Stimulated activated naive CD4-positive, alpha-beta T cell (primary cell): Measurements from ENCODE around the gene ARSI.

Source experiments
- DNase-seq, 6 experiments: peaks; one replicate each; lab custom pipeline; 2025; lab: John Stamatoyannopoulos, UW

ARSI gene

DNA sequence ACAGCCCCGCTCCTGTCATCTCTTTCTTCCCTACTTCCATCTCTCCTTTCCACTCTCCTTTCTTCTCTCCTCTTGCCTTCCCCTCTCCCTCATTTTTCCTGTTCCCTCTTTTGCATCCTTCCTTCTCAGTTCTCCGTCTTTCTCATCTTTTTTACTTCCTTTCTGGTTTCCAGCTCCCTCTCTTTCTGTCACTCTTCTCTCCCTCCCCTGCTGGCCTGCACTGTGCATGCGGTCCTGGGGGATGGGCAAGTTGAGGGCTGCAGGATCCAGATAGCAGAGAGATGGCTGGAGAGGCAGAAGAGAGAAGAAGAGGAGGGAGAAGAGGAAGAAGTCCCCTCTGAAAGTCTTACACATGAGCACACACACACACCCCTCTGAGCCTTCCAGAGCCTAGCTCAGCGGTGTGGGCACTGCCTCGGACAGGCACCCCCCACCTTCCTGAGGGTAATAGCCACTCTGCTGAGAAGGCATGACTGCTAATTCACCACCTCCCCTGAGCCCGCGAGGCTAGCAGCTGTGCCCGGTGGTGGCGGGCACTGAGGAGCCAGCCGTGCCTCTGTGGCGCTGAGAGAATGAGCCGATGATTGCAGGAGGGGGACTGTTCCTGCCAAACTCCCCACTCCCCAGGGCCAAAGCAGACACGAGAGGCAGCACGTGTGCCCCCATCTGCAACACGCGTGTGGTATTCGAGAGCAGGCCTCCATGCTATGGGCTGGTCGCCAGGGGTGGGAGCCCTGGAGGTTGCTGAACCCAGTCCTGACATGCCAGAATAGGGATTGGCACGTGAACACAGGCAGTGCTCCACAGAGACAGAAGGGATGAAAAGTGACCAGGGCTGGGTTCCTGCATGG lies 9.4 kb downstream of the ARSI start:
- DNase-seq: no peak

DNA sequence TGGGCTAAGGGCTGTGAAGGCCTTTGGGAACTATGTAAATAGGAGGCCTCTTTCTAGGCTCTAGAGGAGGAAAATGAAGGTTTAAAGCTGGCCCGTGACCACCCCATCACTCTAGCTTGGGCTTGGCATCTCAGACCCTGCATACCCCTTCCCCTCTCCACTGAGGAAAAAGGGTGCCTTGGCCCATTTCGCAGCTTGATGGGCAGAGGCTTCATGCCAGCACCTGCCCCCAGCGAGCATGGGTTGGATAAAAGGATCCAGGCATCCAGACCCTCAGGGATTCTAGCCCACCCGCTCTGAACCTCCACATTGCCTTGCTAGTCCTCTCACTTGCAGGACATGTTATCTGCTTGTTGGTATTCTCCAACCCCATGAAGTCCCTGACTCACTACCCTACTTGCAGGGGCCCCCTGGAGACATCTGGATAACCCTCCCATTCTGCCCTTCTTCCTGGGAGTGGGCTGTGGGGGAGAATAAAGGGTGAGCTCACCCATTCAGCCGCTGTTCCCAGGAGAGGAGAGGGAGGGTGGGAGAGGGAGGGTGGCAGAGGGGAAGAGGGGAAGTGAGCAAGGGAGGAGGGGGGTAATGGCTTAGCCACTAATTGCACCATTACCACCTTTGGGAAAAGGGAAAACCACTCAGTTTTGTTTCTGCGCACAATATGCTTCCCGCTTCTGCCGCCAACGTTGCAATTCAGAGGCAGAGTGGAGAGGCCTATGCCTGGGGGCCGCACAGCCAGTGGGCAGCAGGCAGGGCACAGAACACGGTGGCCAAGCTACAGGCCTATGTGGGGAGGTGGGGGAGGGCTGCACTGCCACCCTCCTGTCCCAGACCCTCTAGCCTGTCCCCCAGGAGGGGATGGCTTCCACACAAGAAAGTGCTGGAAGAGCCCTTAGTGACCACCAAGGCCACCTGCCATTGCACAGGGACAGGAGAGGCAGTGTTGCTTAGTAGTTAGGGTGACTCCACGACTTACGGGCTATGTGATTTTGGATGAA lies 11.0 kb downstream of the ARSI start:
- no peak for DNase-seq

DNA sequence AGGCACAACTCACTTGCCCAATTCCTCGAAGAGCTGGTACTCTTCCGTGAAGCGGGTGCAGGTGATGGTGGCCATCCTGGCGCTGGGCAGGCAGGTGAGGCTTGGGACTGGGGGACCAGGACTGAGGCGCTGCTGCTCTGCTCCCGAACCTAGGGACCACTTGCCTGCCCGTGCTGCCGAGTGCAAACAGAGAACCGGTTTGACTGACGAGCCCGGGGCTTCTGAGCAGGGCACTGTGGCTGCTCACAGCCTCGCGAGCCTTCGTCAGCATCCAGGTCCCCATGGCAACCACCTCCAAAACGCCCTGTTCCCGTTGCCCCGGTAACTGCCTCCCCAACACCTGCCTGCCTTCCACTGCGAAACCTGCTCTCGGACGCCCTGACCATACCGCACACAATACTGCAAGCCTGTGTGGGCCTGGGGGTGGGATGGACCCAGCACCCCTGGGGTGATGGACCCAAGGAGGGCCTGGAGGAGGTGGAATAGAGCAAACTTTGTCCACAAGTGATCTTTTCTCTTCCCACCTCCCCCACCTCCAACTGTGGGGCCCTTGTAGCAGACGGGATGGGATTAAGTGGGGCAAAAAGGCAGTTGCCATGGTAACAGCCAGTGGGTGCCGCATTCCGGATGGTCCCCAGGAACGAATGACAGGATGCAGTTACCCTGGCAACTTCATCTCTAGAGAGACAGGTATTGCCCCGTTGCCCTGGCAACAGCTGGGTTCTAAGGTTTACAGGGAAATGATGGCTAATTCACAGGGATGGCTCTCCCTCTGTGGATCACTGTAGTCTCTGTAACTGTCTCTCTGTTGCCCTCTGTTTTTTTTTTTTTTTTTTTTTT lies 12.9 kb downstream of the ARSI start, which contains the start of gene CAMK2A:
CAMK2A (minus strand) TSS at position 223 of the 840 bp plus-strand sequence; CDS start at position 75, 148 bp downstream.
- DNase-seq: no peak

GRCh38 chr5:150288791-150289190 lies 13.9 kb downstream of the ARSI start:
- no peak for DNase-seq

- no peak for DNase-seq
These were observed 14.3 kb downstream of the ARSI start for GRCh38 chr5:150288361-150288760.

- no peak for DNase-seq
These were observed 15.9 kb downstream of the ARSI start for GRCh38 chr5:150286820-150287219.

GRCh38 chr5:150285114-150285513 lies 17.6 kb downstream of the ARSI start:
- DNase-seq: no peak

DNA sequence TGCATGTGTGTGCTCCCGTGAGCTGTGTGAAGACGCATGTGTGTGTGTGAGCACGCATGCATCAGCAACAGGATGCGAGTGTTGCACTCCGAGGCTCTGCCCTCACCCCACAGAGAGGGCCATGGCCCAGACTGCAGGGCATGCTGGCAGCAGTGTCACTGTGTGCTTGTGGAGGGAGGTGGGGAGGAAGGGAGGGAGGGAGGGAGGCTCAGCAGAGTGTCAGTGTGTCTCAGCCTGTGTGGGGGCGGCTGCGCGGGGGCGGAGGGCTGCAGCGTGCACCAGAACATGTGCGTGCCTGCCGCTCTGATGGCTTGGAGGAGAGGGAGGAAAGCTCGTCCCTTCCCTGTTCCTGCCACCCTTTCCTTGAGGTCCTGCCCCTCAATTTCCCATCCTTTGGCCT lies 18.4 kb downstream of the ARSI start:
- no peak for DNase-seq

DNA sequence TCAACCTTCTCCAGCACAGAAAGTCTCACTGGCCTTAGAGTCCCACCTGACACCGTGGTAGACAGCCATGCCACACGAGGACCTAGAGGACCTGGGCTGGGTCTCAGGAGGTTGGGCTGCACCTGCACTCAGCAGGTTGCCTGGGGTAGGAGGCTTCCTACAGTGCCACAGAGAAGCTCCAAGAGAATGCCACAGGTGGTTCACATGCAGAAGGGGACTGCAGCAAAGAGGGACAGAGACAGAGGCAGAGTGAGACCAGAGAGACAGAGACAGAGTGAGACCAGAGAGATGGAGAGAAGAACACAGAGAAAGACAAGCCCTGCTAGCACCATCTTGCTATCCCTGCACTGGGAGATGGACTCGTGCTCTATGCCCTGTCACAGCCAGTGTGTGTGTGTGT lies 18.8 kb downstream of the ARSI start:
- DNase-seq: no peak

DNA sequence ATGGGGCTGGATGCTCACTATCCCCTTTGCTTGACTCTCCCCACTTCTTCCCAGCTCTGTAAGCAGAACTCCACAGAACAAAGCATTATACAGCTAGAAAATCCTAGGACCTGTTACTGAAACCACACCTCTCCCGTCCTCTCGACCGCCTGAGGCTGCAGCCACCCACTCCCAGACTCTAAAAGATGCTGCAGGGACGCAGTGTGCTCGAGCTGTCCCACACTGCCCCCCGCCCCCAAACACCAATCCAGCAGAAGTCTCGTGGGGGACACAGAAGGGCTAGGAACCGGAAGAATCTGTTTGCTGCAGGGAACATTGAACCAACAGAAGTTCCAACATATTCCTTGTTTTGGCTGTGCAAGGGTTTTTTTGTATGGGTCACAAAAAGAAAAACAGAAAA lies 20.7 kb downstream of the ARSI start:
- DNase-seq: no peak

DNA sequence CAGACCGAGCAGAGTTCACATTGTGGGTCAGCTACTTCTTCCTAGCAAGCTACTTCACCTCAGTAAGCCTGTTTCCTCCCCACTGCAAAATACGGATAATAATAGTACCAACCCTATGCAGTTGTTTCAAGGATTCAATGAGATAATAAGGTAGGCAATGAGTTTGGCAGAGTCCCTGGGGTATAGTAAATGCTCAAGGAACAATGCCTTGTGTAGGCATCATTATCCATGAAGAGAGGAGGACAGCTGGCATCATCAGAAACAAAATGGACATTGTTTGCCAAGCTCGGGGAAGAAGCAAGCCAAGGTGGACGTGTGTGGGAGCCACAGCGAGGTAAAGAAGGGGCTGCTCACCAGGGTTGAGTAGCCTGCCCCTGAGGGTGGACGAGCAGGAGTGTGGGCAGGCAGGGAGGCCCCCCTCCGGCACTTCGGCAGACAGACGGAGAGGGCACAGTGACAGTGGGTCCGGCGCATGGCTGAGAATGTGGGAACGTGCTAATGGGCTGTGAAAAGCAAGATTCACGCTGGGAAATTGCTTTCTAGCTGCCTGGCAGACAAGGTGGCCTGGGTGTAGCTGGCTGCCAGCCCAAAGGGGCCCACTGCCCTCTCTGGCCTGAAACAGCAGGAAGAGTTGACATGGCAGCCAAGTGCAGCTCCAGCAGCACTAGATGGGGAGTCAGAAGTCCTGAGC lies 23.2 kb downstream of the ARSI start:
- no peak for DNase-seq

DNA sequence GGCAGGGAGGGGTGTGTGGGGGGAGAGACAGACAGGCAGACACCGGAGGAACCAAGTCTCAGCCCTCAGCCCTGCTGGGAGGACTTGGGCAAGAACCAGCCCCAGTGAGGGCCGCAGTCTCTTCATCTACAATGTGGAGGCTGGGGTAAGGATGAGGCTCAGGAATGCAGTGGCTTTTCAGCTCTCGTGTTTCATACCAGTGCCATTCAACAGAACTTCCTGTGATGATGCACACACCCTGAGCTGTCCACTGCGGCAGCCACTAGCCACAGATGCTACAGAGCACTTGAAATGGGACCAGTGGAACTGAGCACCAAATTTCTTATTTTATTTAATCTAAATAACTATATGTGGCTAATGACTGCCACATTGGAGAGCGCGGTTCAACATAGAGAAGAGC lies 23.8 kb downstream of the ARSI start:
- DNase-seq: no peak

DNA sequence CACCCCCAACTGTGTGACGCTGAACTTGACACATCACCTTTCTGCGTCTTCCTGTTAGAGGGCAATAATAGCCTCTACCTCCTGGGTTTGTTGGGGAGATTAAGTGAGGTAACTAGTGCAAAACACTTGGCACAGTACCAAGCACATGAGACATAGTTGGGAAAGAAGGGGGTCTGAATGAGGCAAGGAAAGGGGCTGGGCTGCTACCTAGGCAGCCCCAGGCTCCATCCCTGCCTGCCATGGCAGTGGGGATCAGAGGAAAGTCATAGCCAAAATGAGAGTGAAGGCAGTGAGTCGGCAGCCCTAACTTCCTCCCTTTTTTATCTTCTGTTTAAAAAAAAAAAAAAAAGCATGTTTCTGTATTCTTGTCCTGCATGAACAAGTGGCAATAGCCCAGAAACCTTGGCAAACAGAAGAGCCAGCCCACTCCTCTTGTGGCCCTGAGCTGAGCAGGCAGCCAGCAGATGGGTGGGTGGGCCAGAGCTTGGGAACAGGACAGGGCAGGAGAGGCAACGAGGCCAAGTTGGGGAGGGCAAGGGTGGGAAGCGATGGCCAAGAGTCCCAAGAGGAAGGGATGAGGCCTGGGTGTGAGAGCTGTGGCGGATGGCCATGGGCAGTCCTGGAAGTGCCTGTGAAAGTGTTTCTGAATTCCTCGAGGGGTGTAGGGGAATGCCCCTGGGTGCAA lies 24.5 kb downstream of the ARSI start:
- DNase-seq: no peak

GRCh38 chr5:150277043-150277442 lies 25.7 kb downstream of the ARSI start:
- DNase-seq: no peak

DNA sequence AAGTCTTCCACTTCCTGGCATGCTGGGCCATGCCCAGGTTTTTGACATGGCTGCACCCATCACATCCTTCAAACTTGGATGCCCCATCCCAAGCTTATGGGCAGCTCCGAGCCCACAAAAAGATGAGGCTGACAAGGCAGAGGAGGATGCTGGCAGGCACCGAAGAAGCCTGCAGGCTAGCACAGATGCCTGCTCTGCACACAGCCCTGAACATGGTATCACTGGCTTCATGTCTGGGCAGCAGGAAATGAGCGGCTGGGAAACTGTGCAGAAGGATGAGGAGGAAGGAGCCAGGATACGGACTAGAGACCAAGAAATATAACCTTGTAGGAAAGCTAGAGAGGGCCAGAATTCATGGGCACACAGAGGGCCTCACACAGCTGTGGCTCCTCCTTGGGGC lies 27.9 kb downstream of the ARSI start:
- no peak for DNase-seq

DNA sequence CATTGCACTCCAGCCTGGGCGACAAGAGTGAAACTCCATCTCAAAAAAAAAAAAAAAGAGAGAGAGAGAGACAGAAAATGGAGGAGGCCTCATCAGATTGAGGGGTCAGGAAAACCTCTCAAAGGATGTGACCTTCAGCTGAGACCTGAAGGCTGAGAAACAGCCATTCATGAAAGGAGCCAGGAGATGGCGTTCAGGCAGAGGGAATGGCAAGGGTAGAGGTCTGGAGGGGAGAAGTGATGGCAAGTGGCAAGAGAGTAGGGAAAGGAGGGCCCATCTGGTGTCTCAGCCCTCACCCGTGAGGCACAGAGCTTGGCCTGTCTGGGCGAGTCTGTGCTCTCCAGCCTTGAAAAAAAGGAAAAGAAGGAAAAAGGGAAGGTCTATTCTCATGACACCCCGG lies 30.2 kb downstream of the ARSI start:
- no peak for DNase-seq

- no peak for DNase-seq
These were observed 30.8 kb downstream of the ARSI start for GRCh38 chr5:150271923-150272322.

DNA sequence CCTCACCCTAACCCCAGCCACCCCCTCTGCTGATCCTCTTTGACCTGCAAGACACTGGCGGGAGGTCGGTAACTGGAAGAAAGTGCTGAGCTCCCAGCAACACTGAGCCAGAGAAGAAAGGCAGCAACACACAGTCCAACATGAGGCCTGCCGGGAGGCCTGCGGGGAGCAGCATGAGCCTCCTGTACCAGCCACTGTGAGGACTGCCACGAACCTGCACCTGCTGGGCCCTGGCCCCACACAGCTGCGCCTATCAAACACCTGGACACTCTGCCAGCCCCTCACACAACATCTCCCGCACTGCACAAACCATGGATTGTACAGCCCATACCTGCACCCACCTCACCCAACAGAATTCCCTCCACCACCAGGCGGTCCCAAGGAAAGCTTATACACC lies 31.4 kb downstream of the ARSI start:
- no peak for DNase-seq

GRCh38 chr5:150270541-150271295 lies 32.0 kb downstream of the ARSI start:
- DNase-seq: no peak

- DNase-seq: no peak
These were observed 35.8 kb downstream of the ARSI start for GRCh38 chr5:150266871-150267291.
